H1 (cell line): ENCODE measurements around the gene DNAI2. TPM values are rescaled to one million over a fixed set of nuclear protein-coding genes. Genes with fewer than 3 reads are reported as not detected.

Source experiments
- ASH2L ChIP-seq: fragments of 200-600, 300-600 bp; sonication (generic); IDR thresholded peaks from one replicate; pipeline ENCODE4 v1.7.1; 2017; ENCODE audit warnings: low read length
- ATF2 ChIP-seq: IDR thresholded peaks from 2 replicates; pipeline ENCODE4 v1.6.1; 2012; ENCODE audit warnings: low read length, inconsistent platforms
- BACH1 ChIP-seq: IDR thresholded peaks from 2 replicates; pipeline ENCODE4 v1.6.1; 2012; ENCODE audit warnings: low read length, improper control_type of control experiment
- CBX8 ChIP-seq: fragments of 300-800, 300-1000 bp; sonication (generic); IDR thresholded peaks from 2 replicates; pipeline ENCODE4 v1.7.1; 2016; ENCODE audit warnings: low read depth, low read length, borderline replicate concordance
- CHD2 ChIP-seq: IDR thresholded peaks from 2 replicates; pipeline ENCODE4 v1.6.1; 2012; ENCODE audit warnings: low read length, improper control_type of control experiment
- FOSL1 ChIP-seq: IDR thresholded peaks from 2 replicates; pipeline ENCODE4 v1.6.1; 2011; ENCODE audit warnings: mild to moderate bottlenecking, low read depth, low read length, moderate library complexity; ENCODE audit not compliant: insufficient read depth
- GABPA ChIP-seq: IDR thresholded peaks from 2 replicates; pipeline ENCODE4 v1.6.1; 2011; ENCODE audit warnings: mild to moderate bottlenecking, low read length, moderate library complexity, borderline replicate concordance; ENCODE audit not compliant: insufficient read depth
- HDAC2 ChIP-seq, 2 experiments: fragments of 300-600 bp in 1 of 2; sonication (generic) in 1 of 2; IDR thresholded peaks; 2 replicates each; pipeline ENCODE4 v1.6.1; 2011 to 2012; ENCODE audit warnings: low read depth in 2 of 2, low read length in 2 of 2, mild to moderate bottlenecking in 2 of 2, moderate library complexity in 2 of 2, borderline replicate concordance in 1 of 2, inconsistent platforms in 1 of 2
- HDAC6 ChIP-seq: IDR thresholded peaks from one replicate; pipeline ENCODE4 v1.7.1; 2012; ENCODE audit warnings: low read depth, mild to moderate bottlenecking, inconsistent platforms, low read length, moderate library complexity
- KDM1A ChIP-seq: fragments of 200-600, 300-600 bp; sonication (generic); IDR thresholded peaks from 2 replicates; pipeline ENCODE4 v1.7.1; 2016; ENCODE audit warnings: mild to moderate bottlenecking, low read length, borderline replicate concordance
- KDM5A ChIP-seq: fragments of 200-600 bp; IDR thresholded peaks from 2 replicates; pipeline ENCODE4 v1.7.1; 2012; ENCODE audit warnings: mild to moderate bottlenecking, low read length, inconsistent platforms, mixed read lengths
- NANOG ChIP-seq: IDR thresholded peaks from 2 replicates; pipeline ENCODE4 v1.6.1; 2011; ENCODE audit warnings: low read length, low read depth, mild to moderate bottlenecking, inconsistent platforms; ENCODE audit not compliant: insufficient read depth, poor library complexity, severe bottlenecking
- POLR2AphosphoS5 ChIP-seq: IDR thresholded peaks from 2 replicates; pipeline ENCODE4 v1.6.1; 2011; ENCODE audit warnings: low read depth, low read length
- POU5F1 ChIP-seq: IDR thresholded peaks from 2 replicates; pipeline ENCODE4 v1.6.1; 2011; ENCODE audit warnings: low read depth, mild to moderate bottlenecking, low read length, moderate library complexity
- RNF2 ChIP-seq: fragments of 200-900, 300-1000 bp; sonication (generic); IDR thresholded peaks from 2 replicates; pipeline ENCODE4 v1.7.1; 2016; ENCODE audit warnings: borderline replicate concordance, low read depth, mild to moderate bottlenecking, antibody characterized with exemption, low read length; ENCODE audit not compliant: poor library complexity, severe bottlenecking; ENCODE audit errors: missing control alignments
- SIX5 ChIP-seq: IDR thresholded peaks from 2 replicates; pipeline ENCODE4 v1.6.1; 2011; ENCODE audit warnings: mild to moderate bottlenecking, low read depth, low read length
- SP1 ChIP-seq: IDR thresholded peaks from 2 replicates; pipeline ENCODE4 v1.6.1; 2011; ENCODE audit warnings: low read depth, low read length
- TAF1 ChIP-seq: IDR thresholded peaks from 2 replicates; pipeline ENCODE4 v1.6.1; 2011; ENCODE audit warnings: mild to moderate bottlenecking, low read depth, low read length
- TBP ChIP-seq: IDR thresholded peaks from 2 replicates; pipeline ENCODE4 v1.6.1; 2011; ENCODE audit warnings: low read depth, low read length, improper control_type of control experiment
- ZNF274 ChIP-seq: IDR thresholded peaks from 2 replicates; pipeline ENCODE4 v1.7.0; 2012; ENCODE audit warnings: low read length, borderline replicate concordance; ENCODE audit errors: extremely low read depth
- polyA plus RNA-seq, 7 experiments: library from polyadenylated mRNA; depleted of rRNA in 3 of 7; stranded (reverse) in 5 of 7; unstranded in 2 of 7; fragments of >200 nt in 5 of 7; fragments of 200-250 nt in 2 of 7; gene quantifications; 1 replicate in 5 of 7; 2 replicates in 1 of 7; 4 replicates in 1 of 7; pipeline versions ENCODE4 v1.2.1 to v1.2.3, GENCODE V29; 2011 to 2013; ENCODE audit warnings: missing spikeins in 2 of 7, mixed read lengths in 2 of 7
- total RNA-seq: library from RNA; stranded (reverse); fragmentation: NEBNext Ultra II Directional; extraction: Animal tissue kit (Norgen Biotek cat#: 25700); gene quantifications from 2 replicates; pipeline ENCODE4 v1.2.1, GENCODE V29; 2021
- TF ChIP-seq, protein P1 (sequence below): IDR thresholded peaks from 2 replicates; pipeline ENCODE4 v1.6.1; 2011; ENCODE audit warnings: low read length, improper control_type of control experiment
- TF ChIP-seq, protein P2 (sequence below): IDR thresholded peaks from 2 replicates; pipeline ENCODE4 v1.6.1; 2012; ENCODE audit warnings: inconsistent platforms

Gene DNAI2
- total and polyA plus RNA-seq, 2 of the 8 experiments (the other 6 are each of a cell fraction or from before 2014, with no cell fraction given), result 0.08 to 0.15 TPM

GRCh38 chr17:74325743-74326379, 51.8 kb downstream of the DNAI2 start, which contains the start of gene KIF19 (continued):
- TF ChIP-seq HDAC2 (IDR thresholded peaks at IDR 0.05; ENCODE audit: borderline replicate concordance in 1 of 2, low read depth in 2 of 2, low read length in 2 of 2) (peak in 1 of 2 experiments; percentile 63; a peak in 1 of 4 replicates), POLR2AphosphoS5 (no peak), SP1 (no peak), BACH1 (peak; percentile 42; the same call in 1 of the 2 replicates), SIX5 (no peak), HDAC6 (no peak), POU5F1 (no peak), FOSL1 (no peak), ATF2 (no peak), ZNF274 (no peak), GABPA (no peak), KDM5A (no peak), NANOG (no peak), TBP (no peak), KDM1A (peak; percentile 40; the same call in 1 of the 2 replicates), TAF1 (no peak), RNF2 (no peak), ASH2L (peak; percentile 20), CBX8 (no peak), CHD2 (no peak)
- TF ChIP-seq, protein P1, sequence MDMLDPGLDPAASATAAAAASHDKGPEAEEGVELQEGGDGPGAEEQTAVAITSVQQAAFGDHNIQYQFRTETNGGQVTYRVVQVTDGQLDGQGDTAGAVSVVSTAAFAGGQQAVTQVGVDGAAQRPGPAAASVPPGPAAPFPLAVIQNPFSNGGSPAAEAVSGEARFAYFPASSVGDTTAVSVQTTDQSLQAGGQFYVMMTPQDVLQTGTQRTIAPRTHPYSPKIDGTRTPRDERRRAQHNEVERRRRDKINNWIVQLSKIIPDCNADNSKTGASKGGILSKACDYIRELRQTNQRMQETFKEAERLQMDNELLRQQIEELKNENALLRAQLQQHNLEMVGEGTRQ, result no peak
- TF ChIP-seq, protein P2, sequence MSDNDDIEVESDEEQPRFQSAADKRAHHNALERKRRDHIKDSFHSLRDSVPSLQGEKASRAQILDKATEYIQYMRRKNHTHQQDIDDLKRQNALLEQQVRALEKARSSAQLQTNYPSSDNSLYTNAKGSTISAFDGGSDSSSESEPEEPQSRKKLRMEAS, result peak; percentile 42
